B cell (primary cell): ENCODE measurements around the gene ICE2.

Experiments
- EZH2 ChIP-seq: IDR thresholded peaks from 2 replicates; pipeline ENCODE4 v1.6.1; 2012; ENCODE audit warnings: borderline replicate concordance, low read depth, mild to moderate bottlenecking, moderate library complexity, low read length; ENCODE audit not compliant: insufficient read depth, poor library complexity, severe bottlenecking
- TF ChIP-seq, protein P1 (sequence below): fragments of 200-600 bp; IDR thresholded peaks from one replicate; pipeline ENCODE4 v1.8.0; 2022; ENCODE audit warnings: antibody characterized with exemption, mild to moderate bottlenecking

DNA sequence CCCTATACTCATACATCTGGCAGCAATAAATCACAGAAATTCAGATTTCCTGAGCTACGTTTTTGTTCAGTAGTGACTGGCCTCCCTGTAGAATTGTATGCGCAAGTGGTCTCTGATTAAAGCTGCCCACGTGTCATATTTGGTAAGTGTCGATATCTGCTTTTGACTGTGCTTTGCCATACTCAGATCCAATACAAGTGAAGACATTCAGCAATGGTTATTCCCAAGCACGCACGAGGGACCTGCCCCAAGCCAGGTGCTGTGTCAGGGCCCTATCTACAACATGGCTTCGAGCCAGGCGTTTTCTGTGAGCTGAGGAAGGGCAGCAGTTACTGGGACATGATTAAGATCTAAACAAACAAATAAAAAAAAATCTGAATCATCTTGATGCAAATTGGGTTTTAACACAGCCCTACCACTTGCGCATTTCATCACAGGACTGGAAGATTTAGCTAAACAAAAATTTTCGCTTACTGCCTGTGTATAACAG, 47.2 kb upstream of the ICE2 start:
- TF ChIP-seq EZH2, result no peak
- TF ChIP-seq, protein P1, sequence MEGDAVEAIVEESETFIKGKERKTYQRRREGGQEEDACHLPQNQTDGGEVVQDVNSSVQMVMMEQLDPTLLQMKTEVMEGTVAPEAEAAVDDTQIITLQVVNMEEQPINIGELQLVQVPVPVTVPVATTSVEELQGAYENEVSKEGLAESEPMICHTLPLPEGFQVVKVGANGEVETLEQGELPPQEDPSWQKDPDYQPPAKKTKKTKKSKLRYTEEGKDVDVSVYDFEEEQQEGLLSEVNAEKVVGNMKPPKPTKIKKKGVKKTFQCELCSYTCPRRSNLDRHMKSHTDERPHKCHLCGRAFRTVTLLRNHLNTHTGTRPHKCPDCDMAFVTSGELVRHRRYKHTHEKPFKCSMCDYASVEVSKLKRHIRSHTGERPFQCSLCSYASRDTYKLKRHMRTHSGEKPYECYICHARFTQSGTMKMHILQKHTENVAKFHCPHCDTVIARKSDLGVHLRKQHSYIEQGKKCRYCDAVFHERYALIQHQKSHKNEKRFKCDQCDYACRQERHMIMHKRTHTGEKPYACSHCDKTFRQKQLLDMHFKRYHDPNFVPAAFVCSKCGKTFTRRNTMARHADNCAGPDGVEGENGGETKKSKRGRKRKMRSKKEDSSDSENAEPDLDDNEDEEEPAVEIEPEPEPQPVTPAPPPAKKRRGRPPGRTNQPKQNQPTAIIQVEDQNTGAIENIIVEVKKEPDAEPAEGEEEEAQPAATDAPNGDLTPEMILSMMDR, result no peak
